ENCODE data around the gene CREM. TPM values are rescaled to one million over a fixed set of nuclear protein-coding genes. Genes with fewer than 3 reads are reported as not detected.

CREM gene
- total RNA-seq, 1 donor from 2014 or later, result 39.4 TPM

- DNase-seq (ENCODE audit: low read depth), result no peak
- H3K36me3 ChIP-seq (ENCODE audit: control insufficient read depth, insufficient read depth, low read length), result no peaks in the 10 kb centered on the region
- H3K4me3 ChIP-seq (ENCODE audit: low read depth, low read length), result no peak overlapping the region
These were observed 97.5 kb downstream of the CREM start for GRCh38 chr10:35224045-35224740.

GRCh38 chr10:35225204-35225603 is 98.6 kb downstream of the CREM start:
- DNase-seq (ENCODE audit: low read depth), result no peak
- Histone ChIP-seq H3K4me3 (ENCODE audit: low read depth, low read length) (no peak overlapping the region), H3K27me3 (ENCODE audit: control insufficient read depth, insufficient read depth, low read length) (no peaks in the 10 kb centered on the region), H3K36me3 (ENCODE audit: control insufficient read depth, insufficient read depth, low read length) (no peaks in the 10 kb centered on the region)
- no peak for TF ChIP-seq CTCF (IDR thresholded peaks at IDR 0.05; ENCODE audit: insufficient read depth, low read length, poor library complexity, severe bottlenecking)

More at GRCh38 chr10:35224045-35224740, 97.5 kb downstream of the CREM start:
- no peaks in the 10 kb centered on the region for H3K27me3 ChIP-seq (ENCODE audit: control insufficient read depth, insufficient read depth, low read length)
- no peak for TF ChIP-seq CTCF (IDR thresholded peaks at IDR 0.05; ENCODE audit: insufficient read depth, low read length, poor library complexity, severe bottlenecking)

- H3K27me3 ChIP-seq (ENCODE audit: control insufficient read depth, insufficient read depth, low read length), result no peaks in the 10 kb centered on the region
- no peak overlapping the region for H3K4me3 ChIP-seq (ENCODE audit: low read depth, low read length)
- no peak for TF ChIP-seq CTCF (IDR thresholded peaks at IDR 0.05; ENCODE audit: insufficient read depth, low read length, poor library complexity, severe bottlenecking)
These were observed 99.9 kb downstream of the CREM start for GRCh38 chr10:35226507-35226906.

GRCh38 chr10:35228058-35228457 is 101.4 kb downstream of the CREM start:
- Histone ChIP-seq H3K36me3 (ENCODE audit: control insufficient read depth, insufficient read depth, low read length) (no peaks in the 10 kb centered on the region), H3K27me3 (ENCODE audit: control insufficient read depth, insufficient read depth, low read length) (no peaks in the 10 kb centered on the region), H3K4me3 (ENCODE audit: low read depth, low read length) (no peak overlapping the region)
- no peak for DNase-seq (ENCODE audit: low read depth)
- peak; percentile 11 for TF ChIP-seq CTCF (IDR thresholded peaks at IDR 0.05; ENCODE audit: insufficient read depth, low read length, poor library complexity, severe bottlenecking)

More at GRCh38 chr10:35226507-35226906, 99.9 kb downstream of the CREM start:
- DNase-seq (ENCODE audit: low read depth), result no peak
- no peaks in the 10 kb centered on the region for H3K36me3 ChIP-seq (ENCODE audit: control insufficient read depth, insufficient read depth, low read length)

GRCh38 chr10:35231646-35232045 is 105.0 kb downstream of the CREM start:
- no peak for DNase-seq (ENCODE audit: low read depth)

More at GRCh38 chr10:35231646-35232045, 105.0 kb downstream of the CREM start:
- no peaks in the 10 kb centered on the region for H3K27me3 ChIP-seq (ENCODE audit: control insufficient read depth, insufficient read depth, low read length)
- no peak for TF ChIP-seq CTCF (IDR thresholded peaks at IDR 0.05; ENCODE audit: insufficient read depth, low read length, poor library complexity, severe bottlenecking)
- H3K4me3 ChIP-seq (ENCODE audit: low read depth, low read length), result no peak overlapping the region
- no peaks in the 10 kb centered on the region for H3K36me3 ChIP-seq (ENCODE audit: control insufficient read depth, insufficient read depth, low read length)

All from kidney epithelial cell (primary cell).